ENCODE measurements around the gene ERRFI1.
A peak's percentile ranks its signal among the peaks of the same experiment; 100 is the strongest.

ERRFI1 gene

DNA sequence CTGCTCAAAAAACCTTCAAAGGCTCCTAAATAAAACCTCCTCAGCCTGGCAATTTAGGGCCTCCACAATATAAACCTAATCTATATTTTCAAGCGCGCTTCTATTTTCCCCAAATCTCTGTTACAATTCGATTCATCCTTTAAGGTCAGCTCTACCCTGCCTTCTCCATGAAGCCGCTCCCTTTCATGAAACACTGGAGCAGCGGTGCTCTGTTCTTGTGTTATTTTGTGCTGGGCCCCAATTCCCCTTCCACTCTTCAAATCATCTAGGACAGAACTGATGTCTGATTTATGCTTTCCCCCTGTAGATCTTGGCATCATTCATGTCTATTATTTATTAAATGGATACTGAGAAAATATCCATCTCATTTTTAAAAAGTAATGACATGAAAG lies 6.9 kb downstream of the ERRFI1 start:
- peaks cover 7% of the 10 kb centered on the region for H3K27me3 ChIP-seq (ENCODE audit: low read depth)
- no peak overlapping the region for H3K4me3 ChIP-seq
- DNase-seq (ENCODE audit: low spot score in 2 of 2): no peak
- H3K36me3 ChIP-seq (replicated peaks): no peaks in the 10 kb centered on the region
- H3K9me3 ChIP-seq: no peaks in the 10 kb centered on the region
- H3K4me1 ChIP-seq: peaks cover 22% of the 10 kb centered on the region
- in situ Hi-C loops (cut with MboI; ENCODE audit: low sequenced_read_pairs): loop anchor here (5.0 to 25.0 kb wide), 3 partner anchors 293 to 693 kb away; no protein-coding TSS in a partner anchor

GRCh38 chr1:8018492-8019228 lies 7.4 kb downstream of the ERRFI1 start:
- Histone ChIP-seq H3K36me3 (replicated peaks) (no peaks in the 10 kb centered on the region), H3K4me3 (no peak overlapping the region), H3K4me1 (peaks cover 22% of the 10 kb centered on the region), H3K9me3 (no peaks in the 10 kb centered on the region), H3K27me3 (ENCODE audit: low read depth) (peaks cover 6% of the 10 kb centered on the region)
- in situ Hi-C loops (cut with MboI; ENCODE audit: low sequenced_read_pairs): loop anchor here (5.0 to 25.0 kb wide), 3 partner anchors 294 to 694 kb away; no protein-coding TSS in a partner anchor
- peak; percentile 27 to 65 for DNase-seq (ENCODE audit: low spot score in 2 of 2)

GRCh38 chr1:8017495-8018197 lies 8.5 kb downstream of the ERRFI1 start:
- Histone ChIP-seq H3K27me3 (ENCODE audit: low read depth) (peaks cover 3% of the 10 kb centered on the region), H3K4me1 (peaks cover 22% of the 10 kb centered on the region), H3K4me3 (no peak overlapping the region), H3K36me3 (replicated peaks) (no peaks in the 10 kb centered on the region), H3K9me3 (no peaks in the 10 kb centered on the region)
- in situ Hi-C loops (cut with MboI; ENCODE audit: low sequenced_read_pairs): loop anchor here (5.0 to 25.0 kb wide), 3 partner anchors 295 to 695 kb away; no protein-coding TSS in a partner anchor
- DNase-seq (ENCODE audit: low spot score in 2 of 2): peak; percentile 86 to 93

DNA sequence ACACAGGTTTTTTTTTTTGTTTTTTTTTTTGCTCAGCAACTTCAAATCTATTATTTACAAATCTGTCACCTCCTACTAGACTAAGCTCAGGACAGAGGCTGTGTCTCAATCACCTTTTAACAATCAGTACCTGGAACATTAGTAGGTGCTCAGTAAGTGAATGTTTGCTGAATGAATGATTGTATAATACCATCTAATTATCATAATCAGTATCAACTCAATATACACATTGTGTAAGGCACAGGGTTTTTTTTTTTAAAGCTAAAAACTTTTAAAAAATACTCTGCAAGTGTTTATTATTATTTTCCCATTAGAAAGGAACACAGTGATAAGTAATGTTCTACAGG lies 9.2 kb downstream of the ERRFI1 start:
- H3K4me3 ChIP-seq: no peak overlapping the region
- no peaks in the 10 kb centered on the region for H3K9me3 ChIP-seq
- in situ Hi-C loops (cut with MboI; ENCODE audit: low sequenced_read_pairs): loop anchor here (5.0 to 25.0 kb wide), 3 partner anchors 295 to 695 kb away; no protein-coding TSS in a partner anchor
- H3K27me3 ChIP-seq (ENCODE audit: low read depth): peaks cover 3% of the 10 kb centered on the region; the same call in 1 of the 2 replicates
- H3K4me1 ChIP-seq: peaks cover 22% of the 10 kb centered on the region
- H3K36me3 ChIP-seq (replicated peaks): no peaks in the 10 kb centered on the region
- no peak for DNase-seq (ENCODE audit: low spot score in 2 of 2)

GRCh38 chr1:8016210-8016894 lies 9.8 kb downstream of the ERRFI1 start:
- no peak for DNase-seq (ENCODE audit: low spot score in 2 of 2)
- Histone ChIP-seq H3K9me3 (no peaks in the 10 kb centered on the region), H3K4me1 (peaks cover 20% of the 10 kb centered on the region), H3K27me3 (ENCODE audit: low read depth) (peaks cover 3% of the 10 kb centered on the region; the same call in 1 of the 2 replicates), H3K4me3 (no peak overlapping the region), H3K36me3 (replicated peaks) (no peaks in the 10 kb centered on the region)
- in situ Hi-C loops (cut with MboI; ENCODE audit: low sequenced_read_pairs): loop anchor here (5.0 to 25.0 kb wide), 3 partner anchors 296 to 696 kb away; no protein-coding TSS in a partner anchor

DNA sequence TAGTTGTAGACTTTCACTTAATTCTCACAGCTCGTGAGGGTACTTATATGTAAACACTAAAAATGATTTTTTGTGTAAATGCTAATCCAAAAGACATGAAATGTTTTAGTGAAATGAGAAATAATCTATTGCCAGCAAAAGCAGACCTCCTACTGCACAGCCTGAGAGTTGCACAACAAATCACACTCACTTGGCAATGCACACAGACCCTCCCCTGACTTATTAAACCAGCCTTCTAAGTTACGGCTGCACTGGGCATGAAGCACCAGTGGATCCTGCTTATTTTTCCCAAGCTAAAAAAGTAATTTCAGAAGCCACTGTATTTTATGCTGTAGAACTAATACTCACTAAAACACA lies 10.3 kb downstream of the ERRFI1 start:
- in situ Hi-C loops (cut with MboI; ENCODE audit: low sequenced_read_pairs): loop anchor here (5.0 to 25.0 kb wide), 3 partner anchors 297 to 697 kb away; no protein-coding TSS in a partner anchor
- no peaks in the 10 kb centered on the region for H3K36me3 ChIP-seq (replicated peaks)

DNA sequence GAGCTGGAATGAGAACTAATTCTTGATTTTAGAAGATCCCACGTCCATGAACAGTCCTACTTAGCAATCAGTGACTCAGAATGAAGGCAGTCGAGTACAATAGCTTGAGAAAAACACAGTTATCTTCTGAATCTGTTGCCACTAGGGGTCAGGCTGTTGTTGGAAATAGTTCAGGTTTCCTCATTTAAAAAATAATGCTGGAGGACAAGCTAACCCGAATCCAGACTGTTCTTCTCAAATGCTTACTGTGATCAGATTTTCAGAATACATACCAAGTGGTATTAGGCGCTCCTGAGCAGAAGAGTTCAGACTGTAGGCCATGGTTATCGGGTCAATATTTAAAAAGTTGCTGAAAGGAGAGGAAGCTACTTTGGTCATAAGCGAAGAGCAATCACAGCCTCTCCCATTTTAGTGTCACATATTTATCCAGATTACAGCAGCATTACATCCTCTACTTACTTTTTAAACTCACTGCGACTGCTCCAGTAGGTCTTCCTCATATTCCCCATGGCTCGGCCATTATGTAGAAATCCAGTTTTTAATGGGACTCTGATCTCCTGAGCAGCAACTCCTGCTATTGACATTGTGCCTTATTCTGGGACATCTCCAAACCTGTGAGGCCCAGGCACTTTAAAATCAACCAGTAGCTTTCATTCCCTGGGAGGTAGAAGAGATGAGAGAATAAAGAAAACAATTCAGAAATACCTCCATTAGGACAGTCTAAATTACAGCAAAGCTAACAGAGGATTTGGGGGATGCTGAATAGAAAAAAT lies 10.9 kb downstream of the ERRFI1 start:
- peaks cover 19% of the 10 kb centered on the region for H3K4me1 ChIP-seq
- peaks cover 3% of the 10 kb centered on the region; the same call in 1 of the 2 replicates for H3K27me3 ChIP-seq (ENCODE audit: low read depth)
- H3K4me3 ChIP-seq: no peak overlapping the region
- peak; percentile 67 to 70 for DNase-seq (ENCODE audit: low spot score in 2 of 2)
- no peaks in the 10 kb centered on the region for H3K36me3 ChIP-seq (replicated peaks)
- in situ Hi-C loops (cut with MboI; ENCODE audit: low sequenced_read_pairs): loop anchor here (5.0 to 25.0 kb wide), 3 partner anchors 297 to 697 kb away; no protein-coding TSS in a partner anchor
- H3K9me3 ChIP-seq: no peaks in the 10 kb centered on the region

More for the DNA sequence above, 10.3 kb downstream of the ERRFI1 start:
- no peak overlapping the region for H3K4me3 ChIP-seq
- peaks cover 19% of the 10 kb centered on the region for H3K4me1 ChIP-seq
- no peaks in the 10 kb centered on the region for H3K9me3 ChIP-seq
- no peak for DNase-seq (ENCODE audit: low spot score in 2 of 2)
- H3K27me3 ChIP-seq (ENCODE audit: low read depth): peaks cover 3% of the 10 kb centered on the region; the same call in 1 of the 2 replicates

DNA sequence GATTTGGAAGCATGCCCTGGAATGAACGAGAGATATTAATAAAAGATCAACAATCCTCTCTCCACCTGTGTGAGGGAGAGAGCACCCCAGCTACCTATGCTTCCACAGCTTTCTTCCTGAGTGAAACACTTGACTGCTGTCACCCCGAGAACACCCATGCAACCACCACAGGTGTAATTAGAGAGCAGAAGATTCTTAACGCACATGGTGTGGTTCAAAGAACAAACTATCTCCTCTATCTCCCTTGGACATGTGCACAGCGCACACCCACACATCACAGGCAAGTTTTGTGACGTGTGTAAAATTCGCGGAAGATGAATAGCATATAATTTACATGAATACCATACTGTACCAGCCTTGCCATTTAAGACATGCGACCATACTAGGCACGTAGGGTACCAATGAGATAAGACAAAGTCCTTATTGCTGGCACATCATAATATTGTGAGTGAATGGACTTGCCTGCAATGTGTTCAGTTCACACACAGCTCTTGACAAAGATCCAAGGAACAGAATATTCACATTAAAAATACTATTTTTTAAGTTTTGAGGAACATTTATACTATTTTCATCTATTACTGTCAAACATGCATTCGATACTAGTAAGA lies 11.6 kb downstream of the ERRFI1 start:
- Histone ChIP-seq H3K4me3 (no peak overlapping the region), H3K9me3 (no peaks in the 10 kb centered on the region), H3K27me3 (ENCODE audit: low read depth) (peaks cover under 1% of the 10 kb centered on the region; the same call in 1 of the 2 replicates), H3K4me1 (peaks cover 19% of the 10 kb centered on the region), H3K36me3 (replicated peaks) (no peaks in the 10 kb centered on the region)
- in situ Hi-C loops (cut with MboI; ENCODE audit: low sequenced_read_pairs): loop anchor here (10.0 to 25.0 kb wide), 2 partner anchors 330 to 698 kb away; no protein-coding TSS in a partner anchor
- no peak for DNase-seq (ENCODE audit: low spot score in 2 of 2)

GRCh38 chr1:8013800-8014199 lies 12.3 kb downstream of the ERRFI1 start:
- no peaks in the 10 kb centered on the region for H3K9me3 ChIP-seq
- H3K4me1 ChIP-seq: peaks cover 16% of the 10 kb centered on the region
- H3K27me3 ChIP-seq (ENCODE audit: low read depth): no peaks in the 10 kb centered on the region
- H3K36me3 ChIP-seq (replicated peaks): no peaks in the 10 kb centered on the region
- H3K4me3 ChIP-seq: no peak overlapping the region
- no peak for DNase-seq (ENCODE audit: low spot score in 2 of 2)
- in situ Hi-C loops (cut with MboI; ENCODE audit: low sequenced_read_pairs): loop anchor here (10.0 to 25.0 kb wide), 2 partner anchors 331 to 699 kb away; no protein-coding TSS in a partner anchor

- Histone ChIP-seq H3K9me3 (no peaks in the 10 kb centered on the region), H3K27me3 (ENCODE audit: low read depth) (no peaks in the 10 kb centered on the region), H3K4me3 (no peak overlapping the region), H3K36me3 (replicated peaks) (no peaks in the 10 kb centered on the region), H3K4me1 (peaks cover 12% of the 10 kb centered on the region)
- no peak for DNase-seq (ENCODE audit: low spot score in 2 of 2)
- in situ Hi-C loops (cut with MboI; ENCODE audit: low sequenced_read_pairs): loop anchor here (10.0 to 25.0 kb wide), 2 partner anchors 331 to 699 kb away; no protein-coding TSS in a partner anchor
Observed at GRCh38 chr1:8013399-8013798, 12.7 kb downstream of the ERRFI1 start.

GRCh38 chr1:8012955-8013354 lies 13.2 kb downstream of the ERRFI1 start:
- no peak for DNase-seq (ENCODE audit: low spot score in 2 of 2)
- peaks cover 8% of the 10 kb centered on the region for H3K4me1 ChIP-seq
- H3K27me3 ChIP-seq (ENCODE audit: low read depth): no peaks in the 10 kb centered on the region
- in situ Hi-C loops (cut with MboI; ENCODE audit: low sequenced_read_pairs): loop anchor here (10.0 to 25.0 kb wide), 2 partner anchors 332 to 699 kb away; no protein-coding TSS in a partner anchor
- H3K9me3 ChIP-seq: no peaks in the 10 kb centered on the region
- no peak overlapping the region for H3K4me3 ChIP-seq
- H3K36me3 ChIP-seq (replicated peaks): no peaks in the 10 kb centered on the region
